ENCODE data around the gene RAD51B.
"Not testable (repeated sequence)": the region's sequence is repeated elsewhere in the genome, so short reads cannot be mapped to it uniquely, and the experiment has no call there.

The RAD51B gene

DNA sequence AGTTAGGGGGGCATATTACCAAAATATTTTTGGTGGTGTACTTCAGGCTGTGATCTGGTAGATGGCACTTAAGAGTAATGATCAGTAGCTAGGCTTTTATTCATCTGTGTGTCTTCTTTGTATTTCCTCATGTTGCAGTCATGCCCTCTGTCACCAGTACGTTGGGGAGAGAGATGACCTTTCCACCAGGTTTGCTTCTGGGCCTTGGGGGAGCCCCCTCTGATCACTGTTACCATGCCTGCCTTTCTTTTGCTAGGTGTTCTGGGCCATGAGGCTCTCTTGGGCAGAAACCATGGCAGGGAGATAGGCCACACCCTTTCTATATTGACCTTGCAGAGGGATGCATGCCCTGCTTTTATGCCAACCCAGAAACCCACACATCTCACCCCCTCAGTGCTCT lies 208.5 kb downstream of the RAD51B start:
- H3K27ac ChIP-seq: no peak overlapping the region
- no peak for DNase-seq (ENCODE audit: low spot score)
- POLR2A ChIA-PET (ENCODE audit: low non-redundant PET): no interaction called here
- TF ChIP-seq, protein P1, sequence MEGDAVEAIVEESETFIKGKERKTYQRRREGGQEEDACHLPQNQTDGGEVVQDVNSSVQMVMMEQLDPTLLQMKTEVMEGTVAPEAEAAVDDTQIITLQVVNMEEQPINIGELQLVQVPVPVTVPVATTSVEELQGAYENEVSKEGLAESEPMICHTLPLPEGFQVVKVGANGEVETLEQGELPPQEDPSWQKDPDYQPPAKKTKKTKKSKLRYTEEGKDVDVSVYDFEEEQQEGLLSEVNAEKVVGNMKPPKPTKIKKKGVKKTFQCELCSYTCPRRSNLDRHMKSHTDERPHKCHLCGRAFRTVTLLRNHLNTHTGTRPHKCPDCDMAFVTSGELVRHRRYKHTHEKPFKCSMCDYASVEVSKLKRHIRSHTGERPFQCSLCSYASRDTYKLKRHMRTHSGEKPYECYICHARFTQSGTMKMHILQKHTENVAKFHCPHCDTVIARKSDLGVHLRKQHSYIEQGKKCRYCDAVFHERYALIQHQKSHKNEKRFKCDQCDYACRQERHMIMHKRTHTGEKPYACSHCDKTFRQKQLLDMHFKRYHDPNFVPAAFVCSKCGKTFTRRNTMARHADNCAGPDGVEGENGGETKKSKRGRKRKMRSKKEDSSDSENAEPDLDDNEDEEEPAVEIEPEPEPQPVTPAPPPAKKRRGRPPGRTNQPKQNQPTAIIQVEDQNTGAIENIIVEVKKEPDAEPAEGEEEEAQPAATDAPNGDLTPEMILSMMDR (conservative IDR thresholded peaks at IDR 0.05; ENCODE audit: low read depth): no peak
- CTCF ChIA-PET: no interaction called here

DNA sequence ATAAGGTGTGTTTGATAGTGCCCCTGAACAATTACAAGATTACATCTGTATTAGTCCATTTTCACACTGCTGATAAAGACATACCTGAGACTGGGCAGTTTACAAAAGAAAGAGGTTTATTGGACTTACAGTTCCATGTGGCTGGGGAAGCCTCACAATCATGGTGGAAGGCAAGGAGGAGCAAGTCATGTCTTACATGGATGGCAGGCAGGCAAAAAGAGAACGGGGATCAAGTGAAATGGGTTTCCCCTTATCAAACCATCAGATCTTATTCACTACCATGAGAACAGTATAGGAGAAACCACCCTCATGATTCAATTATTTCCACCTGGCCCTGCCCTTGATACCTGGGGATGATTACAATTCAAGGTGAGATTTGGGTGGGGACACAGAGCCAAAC lies 211.4 kb downstream of the RAD51B start:
- POLR2A ChIA-PET (ENCODE audit: low non-redundant PET); DNase-seq (ENCODE audit: low spot score); CTCF ChIA-PET; H3K27ac ChIP-seq: not testable (repeated sequence)

DNA sequence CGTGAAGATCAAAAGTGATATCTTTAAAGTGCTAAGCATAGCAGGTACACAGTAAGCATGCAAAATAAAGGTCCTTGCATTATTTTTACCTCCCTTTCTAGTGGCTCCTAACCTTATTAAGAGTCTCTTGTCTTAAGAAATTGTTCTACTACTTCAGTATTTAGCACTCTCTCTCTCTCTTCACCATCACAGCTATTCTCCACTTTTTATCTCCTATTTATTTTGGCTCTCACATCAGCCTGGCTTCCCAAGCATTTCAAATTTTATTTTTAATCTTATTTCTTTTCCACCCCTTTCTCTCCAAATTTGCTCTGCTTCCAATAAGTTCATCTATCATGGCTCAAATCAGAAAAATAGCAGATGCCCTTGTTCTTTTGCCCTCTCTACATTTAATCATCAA lies 212.6 kb downstream of the RAD51B start:
- ChIA-PET CTCF (no interaction called here), POLR2A (ENCODE audit: low non-redundant PET) (no interaction called here)
- no peak overlapping the region for H3K27ac ChIP-seq
- DNase-seq (ENCODE audit: low spot score): no peak
- TF ChIP-seq, protein P1 (conservative IDR thresholded peaks at IDR 0.05; ENCODE audit: low read depth): no peak

DNA sequence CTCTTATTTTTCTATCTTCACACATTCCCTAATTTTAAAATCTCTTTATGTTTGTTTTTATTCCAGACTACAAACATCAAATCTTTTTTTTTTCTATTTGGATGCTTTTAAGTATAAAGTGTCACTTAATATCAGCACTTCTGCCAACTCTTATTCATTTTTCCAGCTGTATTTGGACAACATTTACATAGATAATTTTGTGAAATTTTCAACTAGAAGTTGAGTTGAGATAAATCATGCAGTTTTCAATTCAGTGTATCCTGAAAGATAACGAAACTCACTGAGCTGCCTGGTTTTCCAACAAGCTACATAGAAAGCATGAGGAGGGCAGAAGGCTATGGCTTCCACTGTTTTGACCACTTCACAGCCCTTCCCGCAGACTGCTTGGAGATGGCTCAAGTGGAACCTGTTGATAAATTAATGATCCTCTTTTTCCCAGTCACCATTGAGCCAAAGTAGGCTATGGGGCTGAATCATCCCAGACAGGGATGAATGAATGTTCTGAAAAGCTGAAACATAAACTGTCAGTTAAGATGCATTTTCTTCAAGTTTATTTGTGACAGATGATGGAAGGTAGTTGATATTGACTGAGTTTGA lies 213.9 kb downstream of the RAD51B start:
- H3K27ac ChIP-seq: no peak overlapping the region
- TF ChIP-seq, protein P1 (conservative IDR thresholded peaks at IDR 0.05; ENCODE audit: low read depth): no peak
- DNase-seq (ENCODE audit: low spot score): no peak
- CTCF ChIA-PET: no interaction called here
- POLR2A ChIA-PET (ENCODE audit: low non-redundant PET): no interaction called here

DNA sequence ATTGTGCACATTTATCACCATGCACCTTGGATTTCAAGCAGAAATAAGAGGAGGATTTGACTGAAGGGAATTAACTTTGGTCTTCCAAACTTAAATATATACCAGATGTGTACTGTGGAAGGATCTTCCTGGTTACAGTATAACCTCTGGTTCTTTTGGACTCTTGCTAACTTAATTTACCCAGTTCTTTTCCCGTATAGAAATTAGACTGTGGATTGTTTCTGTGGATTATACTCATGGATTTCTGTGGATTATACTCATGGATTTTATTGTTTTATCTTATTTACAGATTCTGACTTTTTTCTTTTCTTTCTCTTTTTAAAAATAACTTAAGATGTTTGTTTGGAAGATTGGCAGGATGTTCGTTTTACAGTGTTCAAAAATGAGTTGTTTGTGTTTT lies 215.3 kb downstream of the RAD51B start:
- DNase-seq (ENCODE audit: low spot score): no peak
- ChIA-PET POLR2A (ENCODE audit: low non-redundant PET) (no interaction called here), CTCF (no interaction called here)
- H3K27ac ChIP-seq: no peak overlapping the region
- TF ChIP-seq, protein P1 (conservative IDR thresholded peaks at IDR 0.05; ENCODE audit: low read depth): no peak

DNA sequence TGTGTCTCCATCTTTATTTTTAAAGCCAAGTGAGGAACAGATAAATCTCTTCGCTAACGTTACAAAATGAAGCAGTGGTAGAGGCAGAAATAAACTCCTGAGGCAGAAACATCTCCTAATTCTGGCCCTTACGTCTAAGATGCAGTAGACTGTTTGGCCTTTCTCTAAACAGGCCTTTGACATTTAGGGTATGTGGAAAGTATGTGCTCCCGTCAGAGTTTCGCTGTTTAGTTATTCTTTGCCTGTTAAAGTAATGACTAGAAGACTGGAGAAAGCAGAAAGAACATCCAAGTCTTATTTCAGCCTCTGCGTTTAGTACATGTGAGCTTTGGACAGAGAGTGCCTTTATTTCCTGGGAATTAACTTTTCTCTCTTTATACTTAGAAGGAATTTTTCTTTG lies 216.6 kb downstream of the RAD51B start:
- H3K27ac ChIP-seq: no peak overlapping the region
- POLR2A ChIA-PET (ENCODE audit: low non-redundant PET): no interaction called here
- TF ChIP-seq, protein P1 (conservative IDR thresholded peaks at IDR 0.05; ENCODE audit: low read depth): no peak
- CTCF ChIA-PET: no interaction called here
- DNase-seq (ENCODE audit: low spot score): no peak

DNA sequence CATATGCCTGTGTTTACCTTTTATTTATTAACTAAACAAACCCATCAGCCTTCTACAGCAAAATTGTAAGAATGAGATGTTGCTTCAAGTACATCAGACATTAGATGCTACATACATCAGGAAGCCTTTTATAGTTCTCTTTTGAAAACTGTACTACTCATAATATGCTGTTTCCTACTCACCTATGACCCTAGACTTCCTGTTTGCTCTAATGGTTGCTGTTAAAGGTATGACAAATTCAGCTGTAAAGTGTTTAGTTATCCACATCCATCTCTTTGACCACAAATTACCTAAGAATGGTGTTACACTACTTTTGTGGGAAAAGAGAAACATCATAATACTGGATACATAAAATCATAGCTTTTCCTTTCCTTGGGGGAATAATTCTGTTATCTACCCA lies 220.0 kb downstream of the RAD51B start:
- ChIA-PET POLR2A (ENCODE audit: low non-redundant PET) (no interaction called here), CTCF (no interaction called here)
- no peak overlapping the region for H3K27ac ChIP-seq
- TF ChIP-seq, protein P1 (conservative IDR thresholded peaks at IDR 0.05; ENCODE audit: low read depth): no peak
- no peak for DNase-seq (ENCODE audit: low spot score)

Data from RWPE1 (cell line).